Measurements from ENCODE around the gene LRRC18. TPM values are rescaled to one million over a fixed set of nuclear protein-coding genes. Genes with fewer than 3 reads are reported as not detected.

LRRC18 gene
- total RNA-seq, 1 experiment from 2014 or later, result not detected

DNA sequence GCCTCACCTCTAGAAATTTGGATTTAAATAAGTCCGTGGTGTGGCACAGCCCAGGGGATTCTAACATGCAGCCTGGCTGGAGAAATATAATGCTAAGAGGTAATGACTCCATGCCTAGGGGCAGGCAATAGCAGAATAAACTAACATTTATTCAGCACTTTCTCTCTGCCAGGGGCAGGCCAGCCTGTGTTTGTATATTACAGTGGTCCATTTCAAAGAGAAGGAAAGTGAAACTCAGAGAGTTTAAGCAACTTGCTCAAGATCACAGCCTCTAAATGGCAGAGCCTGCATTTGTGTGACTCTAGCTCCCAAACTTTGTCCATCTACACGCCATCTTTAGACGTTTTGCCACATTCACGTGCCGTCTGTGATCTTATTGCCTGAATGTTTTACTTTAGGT is 6.7 kb upstream of the LRRC18 start:
- Mint-ChIP-seq H3K4me1 (ENCODE audit: insufficient read depth, unreplicated experiment) (no peaks in the 10 kb centered on the region), H3K27ac (ENCODE audit: low read depth, unreplicated experiment) (no peak overlapping the region), H3K4me3 (ENCODE audit: unreplicated experiment) (no peak overlapping the region), H3K27me3 (ENCODE audit: insufficient read depth, unreplicated experiment) (peaks cover 23% of the 10 kb centered on the region), H3K9me3 (ENCODE audit: unreplicated experiment) (no peaks in the 10 kb centered on the region), H3K36me3 (ENCODE audit: insufficient read depth, unreplicated experiment) (no peaks in the 10 kb centered on the region)
- no TSS peak for BruUV-seq (replicated peaks)
- intact Hi-C loops (cut with micrococcal nuclease), result no loop called here
- CTCF ChIA-PET, result no interaction called here
- POLR2A ChIA-PET, result no interaction called here
- no peak for DNase-seq (ENCODE audit: unreplicated experiment)
- TF ChIP-seq, protein P1, sequence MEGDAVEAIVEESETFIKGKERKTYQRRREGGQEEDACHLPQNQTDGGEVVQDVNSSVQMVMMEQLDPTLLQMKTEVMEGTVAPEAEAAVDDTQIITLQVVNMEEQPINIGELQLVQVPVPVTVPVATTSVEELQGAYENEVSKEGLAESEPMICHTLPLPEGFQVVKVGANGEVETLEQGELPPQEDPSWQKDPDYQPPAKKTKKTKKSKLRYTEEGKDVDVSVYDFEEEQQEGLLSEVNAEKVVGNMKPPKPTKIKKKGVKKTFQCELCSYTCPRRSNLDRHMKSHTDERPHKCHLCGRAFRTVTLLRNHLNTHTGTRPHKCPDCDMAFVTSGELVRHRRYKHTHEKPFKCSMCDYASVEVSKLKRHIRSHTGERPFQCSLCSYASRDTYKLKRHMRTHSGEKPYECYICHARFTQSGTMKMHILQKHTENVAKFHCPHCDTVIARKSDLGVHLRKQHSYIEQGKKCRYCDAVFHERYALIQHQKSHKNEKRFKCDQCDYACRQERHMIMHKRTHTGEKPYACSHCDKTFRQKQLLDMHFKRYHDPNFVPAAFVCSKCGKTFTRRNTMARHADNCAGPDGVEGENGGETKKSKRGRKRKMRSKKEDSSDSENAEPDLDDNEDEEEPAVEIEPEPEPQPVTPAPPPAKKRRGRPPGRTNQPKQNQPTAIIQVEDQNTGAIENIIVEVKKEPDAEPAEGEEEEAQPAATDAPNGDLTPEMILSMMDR (IDR thresholded peaks at IDR 0.05; ENCODE audit: unreplicated experiment), result no peak

DNA sequence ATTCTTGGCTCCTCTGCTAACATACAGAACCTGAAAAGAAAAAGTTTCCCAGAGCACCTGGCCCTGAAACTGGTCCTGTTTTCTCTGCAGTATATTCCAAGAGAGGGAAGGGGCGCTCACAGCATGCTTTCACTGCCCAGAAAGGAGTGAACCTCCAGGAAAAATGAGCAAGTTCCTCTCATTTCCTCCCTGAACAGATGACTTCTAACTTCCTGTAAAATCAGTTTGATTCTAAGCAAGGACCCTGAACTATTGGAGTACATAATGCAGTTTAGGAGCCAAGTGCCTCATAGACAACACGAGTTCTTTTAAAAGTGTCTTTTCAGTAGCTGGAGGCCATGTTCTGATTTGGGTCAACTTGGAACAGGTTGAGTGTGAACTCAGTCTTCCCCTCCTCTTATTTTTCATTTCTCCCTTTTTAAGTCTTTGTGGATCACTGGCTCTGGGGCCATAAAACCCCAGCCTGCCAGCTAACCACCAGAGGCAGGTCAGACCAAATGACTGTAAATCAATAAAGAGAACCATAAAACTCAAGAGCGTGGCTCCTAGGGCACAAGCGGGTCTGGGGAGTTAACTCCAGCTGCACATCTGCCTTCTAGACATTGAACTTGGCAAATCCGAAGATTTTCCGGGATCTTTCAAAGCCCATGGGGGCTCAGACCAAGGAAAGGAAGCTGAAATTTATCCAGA is 5.9 kb upstream of the LRRC18 start:
- H3K27me3 Mint-ChIP-seq (ENCODE audit: insufficient read depth, unreplicated experiment), result peaks cover 17% of the 10 kb centered on the region
- no peaks in the 10 kb centered on the region for H3K4me1 Mint-ChIP-seq (ENCODE audit: insufficient read depth, unreplicated experiment)
- BruUV-seq (replicated peaks), result no TSS peak
- ChIA-PET CTCF (no interaction called here), POLR2A (no interaction called here)
- no peak overlapping the region for H3K4me3 Mint-ChIP-seq (ENCODE audit: unreplicated experiment)
- H3K27ac Mint-ChIP-seq (ENCODE audit: low read depth, unreplicated experiment), result no peak overlapping the region
- no peaks in the 10 kb centered on the region for H3K36me3 Mint-ChIP-seq (ENCODE audit: insufficient read depth, unreplicated experiment)
- intact Hi-C loops (cut with micrococcal nuclease), result no loop called here
- TF ChIP-seq, protein P1 (IDR thresholded peaks at IDR 0.05; ENCODE audit: unreplicated experiment), result no peak
- DNase-seq (ENCODE audit: unreplicated experiment), result no peak
- H3K9me3 Mint-ChIP-seq (ENCODE audit: unreplicated experiment), result no peaks in the 10 kb centered on the region

GRCh38 chr10:48944171-48944570 is 4.5 kb upstream of the LRRC18 start:
- H3K4me3 Mint-ChIP-seq (ENCODE audit: unreplicated experiment), result no peak overlapping the region
- no peaks in the 10 kb centered on the region for H3K36me3 Mint-ChIP-seq (ENCODE audit: insufficient read depth, unreplicated experiment)
- TF ChIP-seq, protein P1 (IDR thresholded peaks at IDR 0.05; ENCODE audit: unreplicated experiment), result no peak
- H3K27me3 Mint-ChIP-seq (ENCODE audit: insufficient read depth, unreplicated experiment), result peaks cover 11% of the 10 kb centered on the region
- ChIA-PET POLR2A (no interaction called here), CTCF (interaction anchor here (0.6 kb wide), 1 partner anchor 83 kb away, joined by 4 read pairs; no protein-coding TSS in a partner anchor)
- intact Hi-C loops (cut with micrococcal nuclease), result no loop called here
- no peak for DNase-seq (ENCODE audit: unreplicated experiment)
- BruUV-seq (replicated peaks), result no TSS peak
- no peak overlapping the region for H3K27ac Mint-ChIP-seq (ENCODE audit: low read depth, unreplicated experiment)
- H3K4me1 Mint-ChIP-seq (ENCODE audit: insufficient read depth, unreplicated experiment), result no peaks in the 10 kb centered on the region
- no peaks in the 10 kb centered on the region for H3K9me3 Mint-ChIP-seq (ENCODE audit: unreplicated experiment)

- Mint-ChIP-seq H3K9me3 (ENCODE audit: unreplicated experiment) (no peaks in the 10 kb centered on the region), H3K4me3 (ENCODE audit: unreplicated experiment) (no peak overlapping the region), H3K36me3 (ENCODE audit: insufficient read depth, unreplicated experiment) (no peaks in the 10 kb centered on the region), H3K27ac (ENCODE audit: low read depth, unreplicated experiment) (no peak overlapping the region), H3K4me1 (ENCODE audit: insufficient read depth, unreplicated experiment) (no peaks in the 10 kb centered on the region), H3K27me3 (ENCODE audit: insufficient read depth, unreplicated experiment) (peaks cover 8% of the 10 kb centered on the region)
- BruUV-seq (replicated peaks), result no TSS peak
- TF ChIP-seq, protein P1 (IDR thresholded peaks at IDR 0.05; ENCODE audit: unreplicated experiment), result no peak
- ChIA-PET POLR2A (no interaction called here), CTCF (no interaction called here)
- DNase-seq (ENCODE audit: unreplicated experiment), result no peak
- intact Hi-C loops (cut with micrococcal nuclease), result no loop called here
Observed at GRCh38 chr10:48943096-48943495, 3.5 kb upstream of the LRRC18 start.

Data from MCF 10A (cell line).